Mesothelial cell of epicardium (in vitro differentiated cells): ENCODE data around the gene SRMS. TPM values are rescaled to one million over a fixed set of nuclear protein-coding genes. Genes with fewer than 3 reads are reported as not detected.
A peak's percentile ranks its signal among the peaks of the same experiment; 100 is the strongest.

Experiments
- DNase-seq, 2 experiments: peaks; one replicate each; pipeline ENCODE4 v3.0.0; 2021; ENCODE audit warnings: low spot score in 2 of 2; ENCODE audit not compliant: unreplicated experiment in 2 of 2
- H3K27ac Mint-ChIP-seq: 2 replicates; pipeline ENCODE4 v1.8.0; 2021; ENCODE audit warnings: mixed read lengths
- H3K27me3 Mint-ChIP-seq: 2 replicates; pipeline ENCODE4 v1.8.0; 2021; ENCODE audit warnings: low read depth, mixed read lengths
- H3K36me3 Mint-ChIP-seq: 2 replicates; pipeline ENCODE4 v1.8.0; 2021; ENCODE audit warnings: mixed read lengths
- H3K4me1 Mint-ChIP-seq: 2 replicates; pipeline ENCODE4 v1.8.0; 2021; ENCODE audit warnings: mixed read lengths
- H3K4me3 Mint-ChIP-seq: 2 replicates; pipeline ENCODE4 v1.8.0; 2021; ENCODE audit warnings: mild to moderate bottlenecking, moderate library complexity, mixed read lengths
- H3K9me3 Mint-ChIP-seq: 2 replicates; pipeline ENCODE4 v1.8.0; 2021; ENCODE audit warnings: mixed read lengths
- total RNA-seq: library from RNA; stranded (reverse); gene quantifications from 3 replicates; pipeline ENCODE4 v1.2.1, GENCODE V29; 2021
- TF ChIP-seq, protein P1 (sequence below): fragments of 200-600 bp; sonication (generic); IDR thresholded peaks from one replicate; pipeline ENCODE4 v1.5.0; 2021; ENCODE audit warnings: antibody characterized with exemption; ENCODE audit not compliant: unreplicated experiment

The SRMS gene
- total RNA-seq, 1 donor from 2014 or later, result not detected

DNA sequence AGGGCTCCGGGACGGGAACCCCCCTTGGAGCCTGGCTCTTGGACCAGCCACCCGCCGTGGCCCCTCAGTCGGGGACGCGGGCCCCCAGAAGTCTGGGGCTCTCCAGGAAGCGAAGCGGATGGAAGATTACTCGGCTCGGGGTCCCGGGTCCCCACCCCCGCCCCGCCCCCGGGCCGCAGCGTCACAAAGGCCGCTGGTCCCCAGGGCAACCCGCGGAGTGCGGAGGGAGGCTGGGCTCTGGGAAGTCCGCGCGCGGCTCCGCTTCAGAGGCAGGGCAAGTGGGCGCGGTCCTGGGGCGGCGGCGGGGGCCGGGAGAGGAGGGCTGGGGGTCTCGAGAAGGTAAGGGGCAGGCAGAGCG, 6.4 kb upstream of the SRMS start, which contains the start of gene FNDC11:
Gene FNDC11 (plus strand): TSS at position 227 of the 358 bp plus-strand sequence. CDS start 1,505 bp downstream, outside the sequence.
- no peaks in the 10 kb centered on the region for H3K36me3 Mint-ChIP-seq
- H3K9me3 Mint-ChIP-seq, result no peaks in the 10 kb centered on the region
- TF ChIP-seq, protein P1, sequence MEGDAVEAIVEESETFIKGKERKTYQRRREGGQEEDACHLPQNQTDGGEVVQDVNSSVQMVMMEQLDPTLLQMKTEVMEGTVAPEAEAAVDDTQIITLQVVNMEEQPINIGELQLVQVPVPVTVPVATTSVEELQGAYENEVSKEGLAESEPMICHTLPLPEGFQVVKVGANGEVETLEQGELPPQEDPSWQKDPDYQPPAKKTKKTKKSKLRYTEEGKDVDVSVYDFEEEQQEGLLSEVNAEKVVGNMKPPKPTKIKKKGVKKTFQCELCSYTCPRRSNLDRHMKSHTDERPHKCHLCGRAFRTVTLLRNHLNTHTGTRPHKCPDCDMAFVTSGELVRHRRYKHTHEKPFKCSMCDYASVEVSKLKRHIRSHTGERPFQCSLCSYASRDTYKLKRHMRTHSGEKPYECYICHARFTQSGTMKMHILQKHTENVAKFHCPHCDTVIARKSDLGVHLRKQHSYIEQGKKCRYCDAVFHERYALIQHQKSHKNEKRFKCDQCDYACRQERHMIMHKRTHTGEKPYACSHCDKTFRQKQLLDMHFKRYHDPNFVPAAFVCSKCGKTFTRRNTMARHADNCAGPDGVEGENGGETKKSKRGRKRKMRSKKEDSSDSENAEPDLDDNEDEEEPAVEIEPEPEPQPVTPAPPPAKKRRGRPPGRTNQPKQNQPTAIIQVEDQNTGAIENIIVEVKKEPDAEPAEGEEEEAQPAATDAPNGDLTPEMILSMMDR, result no peak
- peak within 1 kb of the TSS; percentile 64 for H3K4me3 Mint-ChIP-seq
- no peak for DNase-seq
- H3K27me3 Mint-ChIP-seq, result peaks cover 4% of the 10 kb centered on the region
- H3K4me1 Mint-ChIP-seq, result no peaks in the 10 kb centered on the region
- H3K27ac Mint-ChIP-seq, result no peak within 1 kb of the TSS

- H3K27me3 Mint-ChIP-seq, result peaks cover 4% of the 10 kb centered on the region
- no peaks in the 10 kb centered on the region for H3K9me3 Mint-ChIP-seq
- peak overlapping the region; percentile 64 for H3K4me3 Mint-ChIP-seq
- H3K27ac Mint-ChIP-seq, result no peak overlapping the region
- no peaks in the 10 kb centered on the region for H3K36me3 Mint-ChIP-seq
- no peaks in the 10 kb centered on the region for H3K4me1 Mint-ChIP-seq
- peak; percentile 79 to 85 for DNase-seq
- TF ChIP-seq, protein P1, result no peak
These were observed 5.8 kb upstream of the SRMS start for GRCh38 chr20:63553251-63553932.

GRCh38 chr20:63552481-63553249, 5.1 kb upstream of the SRMS start:
- DNase-seq, result no peak
- no peaks in the 10 kb centered on the region for H3K36me3 Mint-ChIP-seq
- TF ChIP-seq, protein P1, result no peak
- H3K27ac Mint-ChIP-seq, result no peak overlapping the region
- no peaks in the 10 kb centered on the region for H3K4me1 Mint-ChIP-seq
- no peaks in the 10 kb centered on the region for H3K9me3 Mint-ChIP-seq
- peak overlapping the region; percentile 52 for H3K4me3 Mint-ChIP-seq
- peaks cover 8% of the 10 kb centered on the region for H3K27me3 Mint-ChIP-seq

DNA sequence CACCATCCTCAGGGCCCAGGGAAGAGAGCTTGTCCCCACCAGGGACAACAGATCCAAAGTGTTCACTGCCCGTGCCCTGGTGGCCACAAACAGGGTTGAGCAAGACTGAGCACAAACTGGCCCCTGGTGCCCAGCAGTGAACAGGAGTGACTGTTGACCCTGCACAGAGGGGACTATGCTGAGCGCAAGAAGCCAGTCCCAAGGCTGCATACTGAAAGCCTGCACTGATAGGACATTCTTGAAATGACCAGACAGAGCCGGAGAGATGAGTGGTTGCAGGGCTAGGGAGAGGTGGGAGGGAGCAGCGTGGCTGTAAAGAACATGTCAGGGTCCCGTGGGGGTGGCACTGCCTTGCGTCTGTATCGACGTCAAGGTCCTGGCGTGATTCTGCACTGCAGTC, 3.5 kb upstream of the SRMS start:
- H3K9me3 Mint-ChIP-seq, result no peaks in the 10 kb centered on the region
- no peak overlapping the region for H3K27ac Mint-ChIP-seq

GRCh38 chr20:63549679-63550282, 2.2 kb upstream of the SRMS start:
- H3K4me3 Mint-ChIP-seq, result no peak overlapping the region
- no peaks in the 10 kb centered on the region for H3K36me3 Mint-ChIP-seq
- H3K4me1 Mint-ChIP-seq, result no peaks in the 10 kb centered on the region
- peaks cover 15% of the 10 kb centered on the region for H3K27me3 Mint-ChIP-seq
- no peaks in the 10 kb centered on the region for H3K9me3 Mint-ChIP-seq
- TF ChIP-seq, protein P1, result no peak
- no peak for DNase-seq
- no peak overlapping the region for H3K27ac Mint-ChIP-seq

More for the DNA sequence above, 3.5 kb upstream of the SRMS start:
- H3K27me3 Mint-ChIP-seq, result peaks cover 13% of the 10 kb centered on the region
- DNase-seq, result no peak
- H3K4me1 Mint-ChIP-seq, result no peaks in the 10 kb centered on the region
- no peaks in the 10 kb centered on the region for H3K36me3 Mint-ChIP-seq
- TF ChIP-seq, protein P1, result no peak
- H3K4me3 Mint-ChIP-seq, result no peak overlapping the region
